GM18505 (cell line): Measurements from ENCODE around the gene FAM118B.

Source experiments
- ATAC-seq: cut with Tn5 transposase; IDR thresholded peaks from one replicate; pipeline ENCODE4 v1.9.1; 2021; ENCODE audit not compliant: unreplicated experiment
- POLR2A ChIP-seq: IDR thresholded peaks from 4 replicates; pipeline ENCODE4 v1.6.1; 2011; ENCODE audit warnings: borderline replicate concordance; ENCODE audit not compliant: insufficient read depth, insufficient read length; ENCODE audit errors: extremely low read depth

The FAM118B gene

GRCh38 chr11:126257764-126258163 lies 46.2 kb downstream of the FAM118B start:
- no peak for ATAC-seq
- TF ChIP-seq POLR2A = no peak

GRCh38 chr11:126262216-126262615 lies 50.6 kb downstream of the FAM118B start:
- ATAC-seq = no peak
- peak; percentile 33 for TF ChIP-seq POLR2A

GRCh38 chr11:126263489-126263888 lies 51.9 kb downstream of the FAM118B start:
- TF ChIP-seq POLR2A = peak; percentile 14
- no peak for ATAC-seq

- ATAC-seq = no peak
- peak; percentile 36 for TF ChIP-seq POLR2A
Measured at GRCh38 chr11:126265811-126266210, 54.2 kb downstream of the FAM118B start.

- TF ChIP-seq POLR2A = no peak
- no peak for ATAC-seq
Measured at GRCh38 chr11:126267650-126268049, 56.1 kb downstream of the FAM118B start.

- no peak for TF ChIP-seq POLR2A
- ATAC-seq = peak; percentile 2
Measured at GRCh38 chr11:126268361-126268707, 56.8 kb downstream of the FAM118B start.

- TF ChIP-seq POLR2A = peak; percentile 92
- ATAC-seq = peak; percentile 99
Measured at GRCh38 chr11:126268708-126269579, 57.4 kb downstream of the FAM118B start, which contains the start of the genes FOXRED1 and SRPRA. TSS of gene FOXRED1 (plus strand) at chr11:126269154. CDS start at chr11:126269207, 53 bp downstream. TSS of gene SRPRA (minus strand) at chr11:126268895. CDS start at chr11:126268804, 91 bp downstream.

- no peak for ATAC-seq
- no peak for TF ChIP-seq POLR2A
Measured at GRCh38 chr11:126277322-126277721, 65.7 kb downstream of the FAM118B start.

GRCh38 chr11:126277780-126278179 lies 66.2 kb downstream of the FAM118B start:
- TF ChIP-seq POLR2A = no peak
- ATAC-seq = no peak

GRCh38 chr11:126279191-126279590 lies 67.6 kb downstream of the FAM118B start:
- ATAC-seq = no peak
- TF ChIP-seq POLR2A = no peak

- ATAC-seq = no peak
Measured at GRCh38 chr11:126280595-126280994, 69.0 kb downstream of the FAM118B start.

GRCh38 chr11:126281245-126281644 lies 69.7 kb downstream of the FAM118B start:
- no peak for ATAC-seq
- TF ChIP-seq POLR2A = no peak

More at GRCh38 chr11:126280595-126280994, 69.0 kb downstream of the FAM118B start:
- no peak for TF ChIP-seq POLR2A

- no peak for ATAC-seq
- TF ChIP-seq POLR2A = no peak
Measured at GRCh38 chr11:126281666-126282175, 70.1 kb downstream of the FAM118B start.

- no peak for ATAC-seq
- TF ChIP-seq POLR2A = no peak
Measured at GRCh38 chr11:126282361-126282735, 70.8 kb downstream of the FAM118B start.

GRCh38 chr11:126282736-126283591 lies 71.4 kb downstream of the FAM118B start, which contains the start of gene TIRAP:
TSS of gene TIRAP (plus strand) at chr11:126283093. CDS start at chr11:126290895, 7,802 bp downstream.
- peak; percentile 62 for ATAC-seq
- TF ChIP-seq POLR2A = peak; percentile 69
